ENCODE data around the gene FILIP1L. TPM values are rescaled to one million over a fixed set of nuclear protein-coding genes. Genes with fewer than 3 reads are reported as not detected.
A peak's percentile ranks its signal among the peaks of the same experiment; 100 is the strongest.

The FILIP1L gene
- total and polyA plus RNA-seq, 11 donors: 18.2 to 120 (median 77.3) TPM

DNA sequence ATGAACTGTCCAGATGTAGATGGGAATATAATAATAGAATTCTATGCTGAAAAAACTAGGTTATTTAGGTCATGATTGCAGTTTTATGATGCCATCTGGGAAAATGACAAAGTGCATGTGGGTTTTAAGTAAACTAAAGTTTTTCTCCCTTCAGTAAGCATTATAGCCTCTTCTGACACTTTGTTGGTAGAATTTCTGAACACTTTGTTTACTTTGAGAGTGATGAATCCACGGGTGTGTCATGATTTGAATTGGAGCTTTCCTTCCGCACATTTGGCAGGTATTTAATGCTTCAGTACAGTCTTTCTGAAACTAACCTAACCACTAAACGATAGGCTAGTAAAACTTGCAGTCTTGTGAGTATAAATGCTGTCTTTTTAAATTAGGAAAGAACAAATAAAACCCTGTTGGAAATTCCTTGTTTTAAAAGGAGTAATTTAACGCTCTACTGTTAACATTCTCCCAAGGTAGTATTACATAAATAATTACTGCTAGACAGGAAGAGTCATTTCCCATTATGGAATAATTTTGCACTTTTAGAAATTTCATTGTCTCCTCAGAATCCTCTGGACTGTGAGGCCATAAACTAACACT, 7.0 kb downstream of the FILIP1L start:
- Histone ChIP-seq H3K27ac (peak overlapping the region in 9 of 12 donors; percentile 3 to 48 (median 23)), H3K9me3 (no peaks in the 10 kb centered on the region), H3K36me3 (no peaks in the 10 kb centered on the region), H3K27me3 (no peaks in the 10 kb centered on the region), H3K4me1 (peaks cover 3 to 76% (median 38%) of the 10 kb centered on the region in 12 donors), H3K4me3 (no peak overlapping the region)
- intact Hi-C loops (cut with DNase I): loop anchor here in 1 of 10 donors (5.0 kb wide), 2 partner anchors 35 to 50 kb away; no protein-coding TSS in a partner anchor
- no peak for DNase-seq
- 49 to 66% (median 50%) methylated on average over 4 of the region's 4 CpGs for WGBS, 4 donors
- ATAC-seq: no peak
- TF ChIP-seq POLR2A (IDR thresholded peaks at IDR 0.05): no peak
- TF ChIP-seq, protein P1, sequence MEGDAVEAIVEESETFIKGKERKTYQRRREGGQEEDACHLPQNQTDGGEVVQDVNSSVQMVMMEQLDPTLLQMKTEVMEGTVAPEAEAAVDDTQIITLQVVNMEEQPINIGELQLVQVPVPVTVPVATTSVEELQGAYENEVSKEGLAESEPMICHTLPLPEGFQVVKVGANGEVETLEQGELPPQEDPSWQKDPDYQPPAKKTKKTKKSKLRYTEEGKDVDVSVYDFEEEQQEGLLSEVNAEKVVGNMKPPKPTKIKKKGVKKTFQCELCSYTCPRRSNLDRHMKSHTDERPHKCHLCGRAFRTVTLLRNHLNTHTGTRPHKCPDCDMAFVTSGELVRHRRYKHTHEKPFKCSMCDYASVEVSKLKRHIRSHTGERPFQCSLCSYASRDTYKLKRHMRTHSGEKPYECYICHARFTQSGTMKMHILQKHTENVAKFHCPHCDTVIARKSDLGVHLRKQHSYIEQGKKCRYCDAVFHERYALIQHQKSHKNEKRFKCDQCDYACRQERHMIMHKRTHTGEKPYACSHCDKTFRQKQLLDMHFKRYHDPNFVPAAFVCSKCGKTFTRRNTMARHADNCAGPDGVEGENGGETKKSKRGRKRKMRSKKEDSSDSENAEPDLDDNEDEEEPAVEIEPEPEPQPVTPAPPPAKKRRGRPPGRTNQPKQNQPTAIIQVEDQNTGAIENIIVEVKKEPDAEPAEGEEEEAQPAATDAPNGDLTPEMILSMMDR (IDR thresholded peaks at IDR 0.05): no peak

DNA sequence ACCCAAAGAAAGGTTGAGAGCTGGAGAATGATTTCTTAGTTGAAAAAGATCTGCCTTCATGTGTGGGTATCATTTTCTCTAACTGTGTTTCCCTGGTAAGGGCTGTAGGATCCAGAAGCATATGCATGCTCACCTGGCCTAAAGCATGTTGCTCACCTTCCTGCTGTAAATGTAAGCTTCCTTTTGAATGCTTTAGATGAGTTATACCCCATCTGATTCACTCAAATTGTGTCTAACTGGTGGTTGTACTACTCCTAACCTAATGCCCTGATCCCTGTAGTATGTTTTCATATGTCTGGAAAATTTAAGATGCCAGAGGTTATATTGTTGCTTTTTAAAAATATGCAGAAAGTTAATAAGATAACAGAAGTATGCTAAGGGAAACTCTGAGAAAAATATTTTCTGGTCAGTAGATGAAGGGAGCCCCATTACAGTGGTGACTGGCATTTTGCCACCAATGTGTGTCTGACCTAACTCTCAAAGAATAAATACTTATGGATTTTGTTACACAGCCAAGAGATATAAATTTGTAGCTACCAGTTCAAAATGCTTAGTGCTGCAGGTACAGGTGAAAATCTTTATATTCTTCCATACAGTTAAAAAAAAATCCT, 7.7 kb downstream of the FILIP1L start:
- H3K4me1 ChIP-seq: peaks cover 3 to 77% (median 38%) of the 10 kb centered on the region in 12 donors
- no peaks in the 10 kb centered on the region for H3K36me3 ChIP-seq
- H3K27ac ChIP-seq: peak overlapping the region in 7 of 12 donors; percentile 0 to 48 (median 23)
- no peaks in the 10 kb centered on the region for H3K9me3 ChIP-seq
- DNase-seq (no peak), ATAC-seq (no peak)
- intact Hi-C loops (cut with DNase I): loop anchor here in 1 of 10 donors (5.0 kb wide), 2 partner anchors 34 to 51 kb away; no protein-coding TSS in a partner anchor
- H3K4me3 ChIP-seq: no peak overlapping the region
- TF ChIP-seq, protein P1 (IDR thresholded peaks at IDR 0.05): no peak
- no peak for TF ChIP-seq POLR2A (IDR thresholded peaks at IDR 0.05)
- no peaks in the 10 kb centered on the region for H3K27me3 ChIP-seq

DNA sequence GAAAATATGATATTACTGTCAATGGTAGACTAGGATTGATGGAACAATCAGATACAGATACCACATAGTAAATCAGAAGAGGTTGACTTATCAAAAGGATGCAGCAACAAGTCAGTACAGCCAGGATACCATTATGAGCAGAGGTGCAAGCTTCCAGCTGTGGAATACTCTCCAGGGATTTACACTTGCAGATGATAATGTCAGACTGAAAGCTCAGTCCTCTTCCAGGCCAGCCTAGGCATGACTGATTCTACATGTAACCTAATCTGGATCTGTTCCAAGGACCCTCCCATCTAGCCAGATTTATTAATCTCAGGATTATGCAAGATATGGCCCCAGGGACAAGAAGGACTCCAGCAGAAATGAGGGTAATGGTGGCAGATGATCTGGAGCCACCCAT, 8.2 kb downstream of the FILIP1L start:
- H3K27ac ChIP-seq: peak overlapping the region in 3 of 12 donors; percentile 0 to 56 (median 23)
- intact Hi-C loops (cut with DNase I): loop anchor here in 1 of 10 donors (5.0 kb wide), 2 partner anchors 34 to 51 kb away; no protein-coding TSS in a partner anchor
- ATAC-seq: no peak

GRCh38 chr3:100105501-100105900, 8.8 kb downstream of the FILIP1L start:
- no peaks in the 10 kb centered on the region for H3K27me3 ChIP-seq
- ATAC-seq (no peak), DNase-seq (no peak)
- TF ChIP-seq, protein P1 (IDR thresholded peaks at IDR 0.05): no peak
- TF ChIP-seq POLR2A (IDR thresholded peaks at IDR 0.05): no peak
- WGBS, 4 donors: 92 to 94% (median 93%) methylated on average over 1 of the region's 1 CpG
- H3K9me3 ChIP-seq: no peaks in the 10 kb centered on the region
- intact Hi-C loops (cut with DNase I): loop anchor here in 1 of 10 donors (5.0 kb wide), 2 partner anchors 33 to 52 kb away; no protein-coding TSS in a partner anchor
- no peaks in the 10 kb centered on the region for H3K36me3 ChIP-seq
- H3K4me1 ChIP-seq: peaks cover 3 to 71% (median 38%) of the 10 kb centered on the region in 12 donors
- peak overlapping the region in 7 of 12 donors; percentile 35 to 78 (median 48) for H3K27ac ChIP-seq
- H3K4me3 ChIP-seq: no peak overlapping the region

More for the DNA sequence above, 8.2 kb downstream of the FILIP1L start:
- no peak for TF ChIP-seq POLR2A (IDR thresholded peaks at IDR 0.05)
- TF ChIP-seq, protein P1 (IDR thresholded peaks at IDR 0.05): no peak
- Histone ChIP-seq H3K27me3 (no peaks in the 10 kb centered on the region), H3K4me3 (no peak overlapping the region), H3K4me1 (peaks cover 3 to 77% (median 38%) of the 10 kb centered on the region in 12 donors), H3K36me3 (no peaks in the 10 kb centered on the region), H3K9me3 (no peaks in the 10 kb centered on the region)
- no peak for DNase-seq

Measured in heart left ventricle (tissue), 16 donors.